Thyroid gland (tissue), 4 donors: Measurements from ENCODE around the gene GRIK4. TPM values are rescaled to one million over a fixed set of nuclear protein-coding genes. Genes with fewer than 3 reads are reported as not detected.

ENCODE experiments used
- DNase-seq, 2 donors: peaks; one replicate each; pipeline ENCODE4 v3.0.0-alpha.2; 2019
- H3K27ac ChIP-seq, 3 donors: fragments of 200-600 bp; sonication (generic); 1 replicate in 2 of 3; 2 replicates in 1 of 3; pipeline ENCODE4 v1.5.1; 2016 to 2019; ENCODE audit warnings: mild to moderate bottlenecking in 1 of 3, moderate library complexity in 1 of 3
- H3K27me3 ChIP-seq: fragments of 200-600 bp; sonication (generic); one replicate; pipeline ENCODE4 v1.5.1; 2019
- H3K36me3 ChIP-seq, 2 donors: fragments of 200-600 bp; sonication (generic); one replicate each; pipeline ENCODE4 v1.5.1; 2016 to 2019
- H3K4me1 ChIP-seq, 2 donors: fragments of 200-600 bp; sonication (generic); one replicate each; pipeline ENCODE4 v1.5.1; 2017 to 2019
- H3K4me3 ChIP-seq, 3 donors: fragments of 200-600 bp; sonication (generic); replicated peaks in 1 of 3; 1 replicate in 2 of 3; 2 replicates in 1 of 3; pipeline ENCODE4 v1.5.1; 2016; ENCODE audit warnings: mild to moderate bottlenecking in 1 of 3
- H3K9me3 ChIP-seq: fragments of 200-600 bp; sonication (generic); one replicate; pipeline ENCODE4 v1.5.1; 2017
- POLR2A ChIP-seq, 2 donors: fragments of 450-650 bp; IDR thresholded peaks; one replicate each; pipeline ENCODE4 v1.6.1; 2017; ENCODE audit warnings: antibody characterized with exemption in 2 of 2, mild to moderate bottlenecking in 2 of 2, moderate library complexity in 1 of 2
- WGBS, 2 donors: methylation state at CpG; one replicate each; pipeline ENCODE4 v1.1.5; 2017; 5-methylcytosine and 5-hydroxymethylcytosine counted together
- intact Hi-C: fragments of 100-400 bp; cut with DNase I; formaldehyde crosslinking; loops from one replicate; pipeline ENCODE4 v1.15.1; 2023
- total RNA-seq, 4 donors: library from RNA; depleted of rRNA; stranded (reverse); fragments of >200 nt; gene quantifications; one replicate each; pipeline ENCODE4 v1.2.3, GENCODE V29; 2016
- TF ChIP-seq, protein P1 (sequence below), 6 experiments: fragments of 200-600 bp in 3 of 6; fragments of 450-650 bp in 3 of 6; sonication (generic) in 3 of 6; IDR thresholded peaks; one replicate each; pipeline ENCODE4 v1.5.1; 2016 to 2019; ENCODE audit warnings: antibody characterized with exemption in 6 of 6, mild to moderate bottlenecking in 2 of 6, inconsistent platforms in 1 of 6, moderate library complexity in 1 of 6

GRIK4 gene
- total RNA-seq, 4 donors from 2014 or later = 0.54 to 3.7 (median 0.99) TPM

DNA sequence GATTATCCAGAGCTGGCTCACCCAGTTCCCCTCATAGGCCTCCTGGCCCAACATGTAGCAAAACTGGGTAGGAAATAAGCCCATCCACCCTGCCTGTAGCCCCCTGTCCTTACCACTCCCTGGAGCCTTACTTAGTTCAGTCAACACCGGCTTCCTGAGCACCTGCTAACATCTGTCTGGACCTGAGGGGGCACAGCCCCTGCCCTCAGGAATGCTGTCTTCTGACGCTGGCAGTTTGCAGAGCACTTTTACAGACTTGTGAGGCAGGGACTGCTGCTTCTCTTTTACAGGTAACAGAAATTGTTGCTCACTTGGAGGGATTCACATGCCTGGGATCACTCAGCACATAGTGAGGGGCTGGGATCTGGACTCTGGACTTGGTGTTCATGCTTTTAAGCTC is 360.4 kb downstream of the GRIK4 start:
- DNase-seq = no peak
- 54 to 60% methylated on average over 2 of the region's 2 CpGs for WGBS, 2 donors
- Histone ChIP-seq H3K27me3 (no peaks in the 10 kb centered on the region), H3K9me3 (no peaks in the 10 kb centered on the region), H3K27ac (no peak overlapping the region), H3K4me1 (no peaks in the 10 kb centered on the region), H3K4me3 (no peak overlapping the region), H3K36me3 (no peaks in the 10 kb centered on the region)
- TF ChIP-seq, protein P1, sequence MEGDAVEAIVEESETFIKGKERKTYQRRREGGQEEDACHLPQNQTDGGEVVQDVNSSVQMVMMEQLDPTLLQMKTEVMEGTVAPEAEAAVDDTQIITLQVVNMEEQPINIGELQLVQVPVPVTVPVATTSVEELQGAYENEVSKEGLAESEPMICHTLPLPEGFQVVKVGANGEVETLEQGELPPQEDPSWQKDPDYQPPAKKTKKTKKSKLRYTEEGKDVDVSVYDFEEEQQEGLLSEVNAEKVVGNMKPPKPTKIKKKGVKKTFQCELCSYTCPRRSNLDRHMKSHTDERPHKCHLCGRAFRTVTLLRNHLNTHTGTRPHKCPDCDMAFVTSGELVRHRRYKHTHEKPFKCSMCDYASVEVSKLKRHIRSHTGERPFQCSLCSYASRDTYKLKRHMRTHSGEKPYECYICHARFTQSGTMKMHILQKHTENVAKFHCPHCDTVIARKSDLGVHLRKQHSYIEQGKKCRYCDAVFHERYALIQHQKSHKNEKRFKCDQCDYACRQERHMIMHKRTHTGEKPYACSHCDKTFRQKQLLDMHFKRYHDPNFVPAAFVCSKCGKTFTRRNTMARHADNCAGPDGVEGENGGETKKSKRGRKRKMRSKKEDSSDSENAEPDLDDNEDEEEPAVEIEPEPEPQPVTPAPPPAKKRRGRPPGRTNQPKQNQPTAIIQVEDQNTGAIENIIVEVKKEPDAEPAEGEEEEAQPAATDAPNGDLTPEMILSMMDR (IDR thresholded peaks at IDR 0.05) = no peak
- no peak for TF ChIP-seq POLR2A (IDR thresholded peaks at IDR 0.05)
- intact Hi-C loops = no loop called here

DNA sequence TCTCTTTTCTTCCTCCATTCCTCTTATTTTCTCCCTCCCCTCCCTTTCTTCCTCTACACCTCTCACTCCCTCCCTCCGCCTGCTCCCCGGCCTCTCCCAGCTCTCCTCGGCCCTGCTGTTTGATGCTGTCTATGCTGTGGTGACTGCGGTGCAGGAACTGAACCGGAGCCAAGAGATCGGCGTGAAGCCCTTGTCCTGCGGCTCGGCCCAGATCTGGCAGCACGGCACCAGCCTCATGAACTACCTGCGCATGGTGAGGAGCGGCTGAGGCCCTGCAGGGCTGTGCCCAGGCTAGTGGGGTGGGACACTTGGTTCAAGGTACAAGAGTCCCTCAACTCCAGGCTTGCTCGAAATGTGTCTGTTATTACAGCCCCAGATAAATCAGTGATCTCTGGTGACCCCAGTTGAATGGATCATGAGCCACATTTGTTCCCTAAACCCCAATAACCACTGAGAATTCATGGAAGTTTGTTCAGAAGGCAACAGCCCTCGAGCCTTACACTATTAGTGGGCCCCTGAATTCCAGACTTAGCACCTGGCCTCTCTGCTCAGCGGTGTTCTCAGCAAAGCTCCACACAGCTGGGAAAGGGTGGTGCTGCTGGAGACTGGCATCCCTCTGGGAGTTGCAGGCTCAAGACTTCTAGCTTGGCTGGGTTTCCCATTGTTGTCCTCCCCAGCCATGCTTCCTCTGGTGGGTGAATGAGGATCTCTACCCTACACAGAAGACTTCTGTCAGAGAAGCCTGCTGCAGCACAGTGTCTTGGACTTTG is 362.6 kb downstream of the GRIK4 start:
- H3K4me3 ChIP-seq = no peak overlapping the region
- intact Hi-C loops = no loop called here
- WGBS, 2 donors = 88 to 90% methylated on average over 15 of the region's 15 CpGs

DNA sequence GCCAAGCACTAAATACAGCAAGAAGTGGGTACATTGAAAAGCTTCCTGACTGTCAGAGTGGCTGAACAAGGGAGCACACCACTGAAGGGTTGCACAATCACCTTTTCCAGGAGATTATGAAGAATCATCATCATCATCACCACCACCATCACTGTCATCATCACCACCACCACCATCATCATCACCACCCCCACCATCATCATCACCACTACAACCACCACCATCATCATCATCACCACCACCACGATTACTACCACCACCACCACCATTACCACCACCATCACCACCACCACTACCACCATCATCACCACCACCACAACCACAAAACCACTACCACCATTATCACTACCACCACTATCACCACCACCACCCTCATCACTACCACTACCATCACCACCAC is 364.4 kb downstream of the GRIK4 start:
- 95 to 98% methylated on average over 1 of the region's 1 CpG for WGBS, 2 donors
- no peak for DNase-seq
- Histone ChIP-seq H3K36me3 (no peaks in the 10 kb centered on the region), H3K4me3 (no peak overlapping the region), H3K9me3 (no peaks in the 10 kb centered on the region), H3K27ac (no peak overlapping the region), H3K27me3 (no peaks in the 10 kb centered on the region), H3K4me1 (no peaks in the 10 kb centered on the region)
- intact Hi-C loops = no loop called here
- TF ChIP-seq, protein P1 (IDR thresholded peaks at IDR 0.05) = no peak
- no peak for TF ChIP-seq POLR2A (IDR thresholded peaks at IDR 0.05)

More for the DNA sequence above, 362.6 kb downstream of the GRIK4 start:
- TF ChIP-seq POLR2A (IDR thresholded peaks at IDR 0.05) = no peak
- TF ChIP-seq, protein P1 (IDR thresholded peaks at IDR 0.05) = no peak
- DNase-seq = no peak
- Histone ChIP-seq H3K9me3 (no peaks in the 10 kb centered on the region), H3K27ac (no peak overlapping the region), H3K36me3 (no peaks in the 10 kb centered on the region), H3K27me3 (no peaks in the 10 kb centered on the region), H3K4me1 (no peaks in the 10 kb centered on the region)

DNA sequence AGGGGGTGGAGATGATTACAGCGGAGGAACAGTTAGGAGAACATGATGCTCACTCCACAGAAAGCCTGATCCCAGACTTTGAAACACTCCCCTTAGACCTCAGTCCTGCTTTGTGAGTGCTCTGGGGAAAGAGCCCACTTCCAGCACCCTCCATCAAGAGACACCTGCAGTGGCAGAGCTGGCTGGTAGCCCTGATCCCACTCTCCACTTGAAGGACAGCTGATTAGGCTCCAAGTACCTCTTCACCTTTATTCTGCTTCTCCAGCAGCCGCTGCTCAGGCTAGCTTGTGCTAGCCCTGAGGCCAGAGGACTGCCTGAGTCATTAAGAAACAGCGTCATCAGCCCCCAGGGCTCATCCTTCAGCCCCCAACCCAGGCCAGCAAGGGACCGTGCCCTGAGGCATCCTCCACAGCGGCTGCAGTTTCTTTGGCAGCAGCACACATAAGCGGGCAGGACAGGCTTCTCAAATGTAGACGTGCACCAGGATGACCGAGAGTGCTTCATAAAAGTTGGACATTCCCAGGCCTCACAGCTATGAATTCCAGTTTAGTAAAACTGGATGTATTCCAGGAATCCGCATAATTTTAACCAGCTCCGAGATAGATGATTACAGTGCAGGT is 366.3 kb downstream of the GRIK4 start:
- intact Hi-C loops = no loop called here
- TF ChIP-seq POLR2A (IDR thresholded peaks at IDR 0.05) = no peak
- TF ChIP-seq, protein P1 (IDR thresholded peaks at IDR 0.05) = no peak
- WGBS, 2 donors = 65 to 70% methylated on average over 10 of the region's 10 CpGs

DNA sequence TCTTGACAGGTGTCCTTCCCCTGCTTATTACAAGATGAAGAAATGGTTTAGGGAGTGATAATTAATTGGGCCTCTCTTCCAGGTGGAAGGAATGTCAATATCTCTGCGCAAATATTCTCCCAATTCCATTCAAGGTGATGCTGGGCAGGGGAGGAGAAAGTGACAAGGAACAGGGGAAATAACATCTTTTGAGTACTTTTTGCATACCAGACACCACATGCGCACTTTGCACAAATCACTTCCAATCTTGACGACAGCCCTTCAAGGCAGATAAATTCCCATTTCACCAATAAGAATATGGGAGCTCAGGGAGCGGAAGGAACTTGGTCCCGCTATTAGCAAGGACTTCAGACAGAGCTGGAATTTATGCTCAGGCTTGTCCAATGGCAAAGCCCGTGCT is 367.2 kb downstream of the GRIK4 start:
- H3K4me1 ChIP-seq = peaks cover 0 to 9% of the 10 kb centered on the region in 2 donors
- no peak overlapping the region for H3K27ac ChIP-seq
- DNase-seq = no peak
- TF ChIP-seq, protein P1 (IDR thresholded peaks at IDR 0.05) = no peak
- no peak for TF ChIP-seq POLR2A (IDR thresholded peaks at IDR 0.05)
- WGBS, 2 donors = 96% methylated on average over 6 of the region's 6 CpGs
- no peak overlapping the region for H3K4me3 ChIP-seq
- no peaks in the 10 kb centered on the region for H3K36me3 ChIP-seq
- intact Hi-C loops = no loop called here
- no peaks in the 10 kb centered on the region for H3K9me3 ChIP-seq
- no peaks in the 10 kb centered on the region for H3K27me3 ChIP-seq

More for the DNA sequence above, 366.3 kb downstream of the GRIK4 start:
- Histone ChIP-seq H3K27me3 (no peaks in the 10 kb centered on the region), H3K4me1 (peaks cover 0 to 4% of the 10 kb centered on the region in 2 donors), H3K9me3 (no peaks in the 10 kb centered on the region), H3K36me3 (no peaks in the 10 kb centered on the region), H3K27ac (no peak overlapping the region), H3K4me3 (no peak overlapping the region)
- DNase-seq = peak; percentile 18 to 54
